GM21360 (cell line): ENCODE data around the gene PCP2.

ENCODE experiments used
- ATAC-seq: cut with Tn5 transposase; IDR thresholded peaks from one replicate; pipeline ENCODE4 v1.9.1; 2021; ENCODE audit warnings: mild to moderate bottlenecking, moderate library complexity; ENCODE audit not compliant: unreplicated experiment

Gene PCP2

GRCh38 chr19:7640803-7641202, 7.3 kb upstream of the PCP2 start:
- ATAC-seq: no peak

DNA sequence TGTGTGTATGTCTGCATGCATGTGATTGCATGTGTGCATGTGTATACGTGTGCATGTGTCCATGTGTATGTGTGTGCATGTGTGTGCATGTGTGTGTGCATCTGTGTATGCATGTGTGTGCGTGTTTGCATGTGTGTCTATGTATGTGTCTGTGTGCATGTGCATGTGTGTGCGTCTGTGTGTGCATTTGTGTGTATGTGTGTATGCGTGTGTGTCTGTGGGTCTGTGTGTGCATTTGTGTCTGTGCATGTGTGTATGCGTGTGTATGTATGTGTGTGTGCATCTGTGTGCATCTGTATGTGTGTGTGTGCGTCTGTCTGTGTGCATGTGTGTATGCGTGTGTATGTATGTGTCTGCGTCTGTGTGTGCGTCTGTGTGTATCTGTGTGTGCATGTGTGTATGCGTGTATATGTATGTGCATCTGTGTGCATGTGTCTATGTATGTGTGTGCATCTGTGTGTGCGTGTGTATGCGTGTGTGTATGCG, 6.4 kb upstream of the PCP2 start:
- ATAC-seq: no peak

DNA sequence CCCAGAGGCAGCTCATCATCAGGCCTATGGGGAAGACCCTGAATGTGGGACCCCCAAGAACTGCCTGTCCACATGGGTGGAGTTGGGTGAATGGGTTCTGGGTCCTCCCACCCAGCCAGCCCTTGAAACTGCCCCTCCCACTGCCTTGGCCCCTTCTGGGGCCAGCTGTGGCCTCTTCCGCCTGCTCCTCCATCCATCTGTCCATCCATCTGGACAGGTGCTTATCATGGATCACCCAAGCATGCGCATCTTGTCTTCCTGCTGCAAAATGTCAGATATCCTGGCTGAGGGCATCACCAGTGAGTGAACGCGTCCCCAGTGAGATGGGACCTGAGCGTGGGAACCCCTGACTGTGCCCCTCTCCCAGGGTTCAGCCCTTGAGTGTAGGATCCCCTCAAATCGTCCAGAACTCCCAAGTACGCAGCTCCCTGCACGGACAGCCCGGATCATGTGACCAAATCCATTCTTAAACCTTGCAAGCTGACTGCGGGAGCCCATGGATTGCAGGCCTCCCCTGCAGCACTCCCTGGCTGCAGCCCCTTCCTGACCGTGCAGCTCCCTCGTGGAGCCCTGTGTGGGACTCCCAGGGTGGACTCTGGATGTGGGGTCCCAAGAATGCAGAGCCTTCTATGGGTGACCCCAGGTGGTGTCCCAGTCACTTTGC, 5.4 kb upstream of the PCP2 start:
- no peak for ATAC-seq

DNA sequence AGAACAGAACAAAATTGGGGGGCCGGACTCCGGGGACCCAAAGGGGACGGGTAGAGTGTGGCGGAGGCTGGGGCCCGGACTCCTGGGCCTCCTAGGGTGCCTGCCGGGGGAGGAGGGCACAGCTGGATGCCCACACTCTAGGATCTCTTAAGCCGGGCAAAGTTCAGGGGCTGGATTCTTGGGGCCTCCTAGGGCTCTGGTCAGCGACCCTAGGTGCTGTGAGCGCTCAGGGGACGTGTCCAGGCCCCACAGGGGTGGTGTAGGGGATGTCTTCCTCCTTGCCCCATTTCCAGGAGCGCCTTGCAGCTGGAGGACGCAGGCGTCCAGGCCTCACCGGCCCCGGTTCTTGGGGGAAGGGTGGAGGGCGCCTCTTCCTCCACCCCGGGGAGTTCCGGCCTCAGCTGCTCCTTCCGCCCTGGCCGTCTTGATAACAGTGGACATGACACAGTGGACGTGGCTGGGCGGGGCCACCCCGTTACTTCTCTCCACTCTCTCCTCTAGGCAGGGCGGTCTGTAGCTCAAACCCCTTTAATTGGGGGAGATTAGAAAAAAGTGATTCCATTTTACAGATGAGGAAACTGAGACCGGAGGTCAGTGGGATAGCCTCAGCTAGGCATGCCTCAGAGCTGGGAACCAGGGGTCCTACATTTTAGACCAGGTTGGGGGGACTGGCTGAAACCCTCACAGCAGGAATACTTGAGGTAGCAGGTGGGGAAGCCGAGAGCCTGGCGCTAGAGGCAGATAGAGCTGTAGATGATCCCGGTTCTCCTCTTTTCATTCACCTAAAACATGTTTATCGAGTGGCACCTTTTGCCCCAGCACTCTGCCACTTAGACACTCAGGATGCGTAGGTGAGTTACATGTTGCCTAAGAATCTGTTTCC, 4.1 kb upstream of the PCP2 start:
- peak; percentile 16 for ATAC-seq

- peak; percentile 55 for ATAC-seq
These were observed 3.3 kb upstream of the PCP2 start, which contains the start of gene STXBP2 for GRCh38 chr19:7636691-7637373. Gene STXBP2, plus strand, starts transcription at chr19:7637110. Its CDS starts 40 bp downstream, at chr19:7637150.

GRCh38 chr19:7636317-7636690, 2.8 kb upstream of the PCP2 start:
- no peak for ATAC-seq

- ATAC-seq: no peak
These were observed 2.2 kb upstream of the PCP2 start for GRCh38 chr19:7635670-7636069.

GRCh38 chr19:7632340-7633203, 947 bp downstream of the PCP2 start:
- ATAC-seq: no peak

DNA sequence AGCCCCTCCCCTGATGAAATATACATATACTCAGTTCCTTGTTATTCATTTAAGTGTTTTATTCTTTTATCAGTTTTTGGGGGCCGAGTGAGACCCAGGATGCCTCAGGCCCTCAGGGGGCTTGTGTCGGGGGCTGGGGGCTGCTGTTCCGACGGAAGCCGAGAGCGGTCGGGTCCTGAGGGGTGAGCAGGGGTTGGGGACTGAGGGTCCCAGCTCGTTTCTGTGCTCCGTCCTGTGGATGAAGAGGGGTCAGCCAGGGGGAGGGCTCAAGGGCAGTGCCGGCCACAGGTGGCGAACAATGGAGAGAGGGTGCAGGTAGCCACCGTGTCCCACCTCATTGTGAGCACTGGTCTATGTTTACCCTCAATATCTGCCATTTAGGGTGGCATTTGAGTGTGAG, 1.9 kb downstream of the PCP2 start:
- no peak for ATAC-seq

- peak; percentile 85 for ATAC-seq
These were observed 4.0 kb downstream of the PCP2 start, which contains the start of the genes PET100 and XAB2 for GRCh38 chr19:7629347-7630054. Gene PET100, plus strand, starts transcription at chr19:7629793. Its CDS starts 41 bp downstream, at chr19:7629834. Gene XAB2, minus strand, starts transcription at chr19:7629545. Its CDS starts 18 bp downstream, at chr19:7629527.

- no peak for ATAC-seq
These were observed 4.8 kb downstream of the PCP2 start for GRCh38 chr19:7628589-7629311.

DNA sequence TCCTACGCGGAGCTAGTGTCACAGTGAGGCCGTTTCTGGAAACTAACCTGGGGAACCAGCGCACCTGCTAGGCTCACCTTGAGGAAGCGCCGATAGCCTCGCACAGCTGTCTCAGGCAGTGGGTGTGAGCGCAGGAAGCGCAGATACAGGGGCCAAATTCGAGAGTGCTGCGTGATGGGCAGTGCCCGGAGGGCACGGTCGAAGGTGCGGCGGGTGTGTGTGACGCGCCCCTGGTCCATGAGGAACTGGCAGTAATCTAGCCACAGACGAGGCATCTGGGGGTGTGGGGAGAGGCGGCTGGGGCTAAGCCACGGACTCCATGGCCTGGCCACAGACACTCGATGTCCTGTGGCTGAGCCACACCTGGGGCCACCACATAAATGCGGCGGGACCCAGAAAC, 6.4 kb downstream of the PCP2 start:
- ATAC-seq: no peak

DNA sequence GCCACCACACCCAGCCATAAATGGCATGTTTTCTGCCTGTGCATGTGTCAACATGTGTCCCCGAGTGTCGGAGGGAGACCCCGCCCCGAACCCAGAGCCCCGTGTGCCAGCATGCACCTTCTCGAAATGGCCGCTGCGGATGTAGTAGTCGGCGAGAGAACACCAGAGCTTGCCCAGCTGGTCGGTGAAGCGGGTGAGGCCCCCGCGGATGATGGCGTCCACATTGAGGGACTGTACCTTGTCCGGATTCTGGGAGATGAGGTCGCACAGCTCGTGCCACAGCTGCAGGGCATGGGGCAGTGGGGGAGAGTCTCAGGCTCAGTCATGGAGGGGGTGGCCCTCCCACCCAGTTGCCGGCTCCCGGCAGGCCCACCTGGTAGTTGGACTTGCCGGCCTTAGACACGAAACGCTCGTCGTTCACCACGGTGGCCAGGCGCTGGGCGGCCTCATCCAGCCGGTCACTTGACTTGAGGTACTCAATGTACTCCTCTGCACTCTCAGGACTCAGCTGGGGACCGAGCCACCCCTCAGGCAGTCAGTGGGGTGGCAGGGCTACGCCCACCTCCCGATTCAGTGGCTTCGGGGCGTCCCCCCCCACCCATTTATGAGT, 7.7 kb downstream of the PCP2 start:
- no peak for ATAC-seq

- no peak for ATAC-seq
These were observed 8.7 kb downstream of the PCP2 start for GRCh38 chr19:7624810-7625209.

- ATAC-seq: no peak
These were observed 9.6 kb downstream of the PCP2 start for GRCh38 chr19:7623725-7624603.

GRCh38 chr19:7622933-7623685, 10.4 kb downstream of the PCP2 start:
- ATAC-seq: no peak
